HG03442 (cell line): ENCODE data around the gene MR1.
A peak's percentile ranks its signal among the peaks of the same experiment; 100 is the strongest.

Experiments
- ATAC-seq: cut with Tn5 transposase; IDR thresholded peaks from one replicate; pipeline ENCODE4 v1.9.1; 2021; ENCODE audit warnings: mild to moderate bottlenecking, moderate library complexity; ENCODE audit not compliant: unreplicated experiment

Gene MR1

DNA sequence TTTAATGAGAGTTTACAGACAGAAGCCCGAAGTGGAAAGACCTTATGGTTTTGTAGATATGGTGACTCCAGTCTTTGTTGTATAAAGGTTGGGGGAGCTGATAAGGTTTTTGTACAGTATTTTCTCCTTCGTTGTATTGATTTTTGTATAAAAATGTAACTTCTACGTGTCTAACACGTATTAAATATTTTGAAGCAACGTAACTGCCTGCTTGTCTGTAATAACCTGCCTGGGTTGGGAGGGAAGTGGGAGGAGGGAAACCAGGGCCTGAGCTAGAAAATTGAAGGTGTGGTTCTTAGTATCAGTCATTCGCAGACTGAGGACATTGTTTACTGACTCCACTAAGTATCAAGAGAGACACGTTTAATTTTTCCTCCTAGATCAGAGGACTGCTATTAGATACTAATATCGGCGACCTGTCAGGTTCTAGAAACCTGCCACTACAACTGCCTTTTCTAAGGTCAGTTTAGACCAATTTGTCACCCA, 56.9 kb downstream of the MR1 start:
- no peak for ATAC-seq

DNA sequence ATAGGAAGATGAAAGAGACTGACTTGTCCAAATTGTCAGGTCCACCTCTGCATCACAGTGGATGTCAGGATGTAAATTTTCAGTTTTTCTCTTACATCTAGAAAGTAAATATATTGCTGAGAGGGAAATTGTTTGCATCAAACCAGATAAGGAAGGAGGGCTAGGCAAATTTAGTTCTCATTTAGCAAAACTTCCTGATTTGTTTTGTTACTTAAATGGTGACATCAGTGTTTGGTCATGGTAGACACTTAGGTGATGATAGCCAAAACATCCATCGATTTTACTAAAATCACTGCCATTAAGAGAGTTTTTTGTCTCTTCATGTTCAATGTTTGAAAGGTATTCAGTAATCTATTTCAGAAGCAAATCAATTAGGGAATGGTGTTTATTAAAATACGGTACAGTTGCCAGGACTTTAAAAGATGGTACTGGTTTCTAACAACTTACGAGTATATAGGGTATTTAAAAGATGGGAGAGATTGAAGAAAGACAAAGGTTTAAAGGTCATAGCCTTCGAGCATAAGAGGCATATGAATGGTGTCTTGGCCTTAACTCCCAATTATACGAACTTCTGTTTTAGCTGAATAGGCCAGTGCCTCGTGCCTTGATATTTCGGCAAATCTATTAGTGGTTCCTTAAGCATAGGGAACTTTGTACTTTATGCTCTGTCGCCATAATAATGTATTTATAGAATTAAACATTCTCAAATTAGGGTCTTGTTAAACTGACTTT, 57.7 kb downstream of the MR1 start:
- ATAC-seq = no peak

DNA sequence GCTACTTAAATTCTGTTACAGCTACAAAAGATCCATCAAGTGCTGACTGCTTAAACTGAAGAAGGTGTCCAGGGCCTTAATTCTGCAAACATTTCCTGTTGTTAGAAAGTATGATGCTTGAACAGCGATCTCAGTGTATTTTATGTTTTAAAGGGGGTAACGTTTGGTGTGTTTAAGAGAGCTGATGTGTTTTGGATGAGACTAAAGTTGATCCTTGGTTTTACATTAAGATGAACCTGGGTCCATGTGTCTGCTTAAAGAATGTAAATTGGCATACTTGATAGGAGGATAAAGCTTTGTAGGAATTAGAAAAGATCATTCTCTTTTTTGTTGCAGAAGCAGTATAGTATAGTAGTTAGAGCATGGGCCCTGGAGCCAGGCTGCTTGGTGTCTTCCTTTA, 58.3 kb downstream of the MR1 start:
- ATAC-seq = no peak

DNA sequence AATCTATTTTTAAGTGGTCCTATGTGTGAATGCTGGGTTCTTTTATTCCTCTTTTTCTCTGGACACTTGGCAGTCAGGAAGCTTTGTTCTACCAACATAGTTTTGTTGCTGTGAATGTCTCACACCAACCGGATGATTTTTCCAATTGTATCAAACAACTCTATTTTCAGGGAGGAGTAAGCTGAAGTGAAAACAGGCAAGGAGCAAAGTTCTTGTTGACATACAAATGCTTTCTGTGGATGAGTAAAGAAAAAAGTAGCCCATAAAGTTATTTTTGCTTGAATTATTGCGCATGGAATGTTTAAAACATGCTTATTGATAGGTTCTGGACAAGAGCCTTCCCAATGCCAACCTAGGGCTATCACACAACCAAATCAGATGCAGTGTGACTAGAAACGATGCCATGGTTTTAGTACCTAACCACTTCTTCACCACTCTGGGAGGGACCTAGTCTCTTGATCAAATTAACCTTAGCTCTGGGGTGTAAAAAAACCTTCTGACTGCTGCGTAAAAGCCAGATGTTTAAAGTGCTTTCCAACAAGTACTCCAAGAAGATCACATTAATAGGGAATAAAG, 59.2 kb downstream of the MR1 start:
- no peak for ATAC-seq

DNA sequence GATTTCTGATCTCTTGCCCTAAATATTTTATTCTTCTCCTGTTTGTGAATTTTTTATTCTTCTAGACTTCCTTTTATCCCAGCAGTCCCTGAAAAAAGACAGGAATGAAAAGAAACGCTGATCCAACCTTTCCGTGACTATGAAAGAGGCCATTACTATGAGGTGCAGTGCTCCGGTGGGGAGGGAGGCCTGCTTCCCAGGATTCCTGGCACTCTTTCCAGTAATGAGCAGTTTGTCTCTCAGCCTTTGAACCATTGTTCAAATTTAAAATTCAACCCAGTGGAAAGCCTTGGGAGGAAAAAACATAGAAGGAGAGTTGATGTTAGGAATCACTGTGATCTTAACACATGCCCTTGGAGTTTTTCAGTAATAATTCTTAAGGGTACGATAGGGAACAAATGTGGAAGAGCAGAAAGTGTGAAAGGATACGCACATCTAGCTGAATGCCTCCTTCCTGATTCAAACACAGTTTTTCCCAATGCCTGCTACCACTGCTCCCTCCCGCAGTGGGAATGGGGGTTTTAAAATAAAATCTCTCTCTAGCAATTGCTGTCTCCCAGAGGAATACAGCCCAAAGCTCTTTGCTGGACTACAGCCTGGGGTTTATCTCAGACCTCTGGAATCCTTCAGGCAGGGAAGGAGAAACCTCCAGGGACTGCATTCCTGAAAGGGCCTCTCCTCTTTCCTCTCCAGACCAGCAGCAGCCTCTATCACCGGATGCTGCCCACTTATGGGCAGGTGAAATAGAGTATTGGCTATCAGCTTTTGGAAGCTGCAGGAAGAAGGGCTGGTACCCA, 60.8 kb downstream of the MR1 start:
- ATAC-seq = no peak

DNA sequence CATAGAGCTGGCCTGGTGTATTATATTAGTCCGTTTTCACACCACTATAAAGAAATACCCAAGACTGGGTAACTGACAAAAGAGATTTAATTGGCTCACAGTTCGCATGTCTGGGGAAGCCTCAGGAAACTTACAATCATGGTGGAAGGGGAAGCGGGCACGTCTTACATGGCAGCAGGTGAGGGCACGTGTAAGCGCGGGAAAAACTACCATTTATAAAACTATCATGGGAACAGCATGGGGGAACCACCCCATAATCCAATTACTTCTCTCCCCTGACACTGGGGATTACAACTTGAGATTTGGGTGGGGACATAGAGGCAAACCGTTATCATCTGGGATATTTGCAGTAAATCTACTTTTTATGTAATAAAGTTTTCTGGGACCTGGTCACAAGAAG, 61.5 kb downstream of the MR1 start:
- ATAC-seq = no peak

DNA sequence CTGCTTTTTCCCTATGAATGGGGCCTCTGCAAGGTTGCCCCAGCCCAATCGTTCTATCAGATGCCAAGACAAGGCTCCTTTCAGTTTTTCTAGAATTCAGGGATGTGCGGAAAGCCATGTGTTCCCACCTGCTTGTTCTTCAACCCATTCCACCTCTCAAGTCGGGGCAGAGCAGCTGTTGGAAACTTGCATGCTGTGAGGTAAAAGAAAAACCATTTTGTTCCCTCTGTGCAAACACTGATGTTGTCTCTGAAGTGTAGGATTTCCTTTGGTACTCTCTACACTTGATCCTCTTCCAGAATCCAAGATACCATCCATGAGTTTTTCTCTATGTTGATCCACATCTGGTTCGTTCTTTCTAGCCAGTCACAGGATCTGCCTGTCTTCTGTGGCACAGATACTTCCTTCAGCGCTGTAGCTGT, 62.0 kb downstream of the MR1 start:
- ATAC-seq = no peak

DNA sequence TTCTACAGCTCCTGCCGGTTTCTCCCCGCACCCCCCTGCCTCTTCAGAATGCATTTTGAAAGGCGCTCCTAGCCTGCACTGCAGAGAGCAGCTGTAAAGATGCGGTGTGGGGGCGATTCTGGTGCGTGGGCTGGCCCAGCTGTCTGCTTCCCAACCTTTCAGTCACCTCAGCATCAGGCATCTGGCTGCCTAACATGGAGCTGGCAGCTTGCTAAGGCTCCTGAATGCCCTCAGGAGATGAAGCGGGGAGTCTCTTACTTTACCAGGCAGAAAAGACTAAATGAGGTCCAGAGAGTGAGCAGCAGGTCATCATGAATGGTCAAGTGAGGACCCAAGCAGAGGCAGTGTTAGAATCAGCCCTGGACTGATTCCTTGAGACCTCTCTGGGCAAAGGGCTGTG, 63.5 kb downstream of the MR1 start:
- no peak for ATAC-seq

DNA sequence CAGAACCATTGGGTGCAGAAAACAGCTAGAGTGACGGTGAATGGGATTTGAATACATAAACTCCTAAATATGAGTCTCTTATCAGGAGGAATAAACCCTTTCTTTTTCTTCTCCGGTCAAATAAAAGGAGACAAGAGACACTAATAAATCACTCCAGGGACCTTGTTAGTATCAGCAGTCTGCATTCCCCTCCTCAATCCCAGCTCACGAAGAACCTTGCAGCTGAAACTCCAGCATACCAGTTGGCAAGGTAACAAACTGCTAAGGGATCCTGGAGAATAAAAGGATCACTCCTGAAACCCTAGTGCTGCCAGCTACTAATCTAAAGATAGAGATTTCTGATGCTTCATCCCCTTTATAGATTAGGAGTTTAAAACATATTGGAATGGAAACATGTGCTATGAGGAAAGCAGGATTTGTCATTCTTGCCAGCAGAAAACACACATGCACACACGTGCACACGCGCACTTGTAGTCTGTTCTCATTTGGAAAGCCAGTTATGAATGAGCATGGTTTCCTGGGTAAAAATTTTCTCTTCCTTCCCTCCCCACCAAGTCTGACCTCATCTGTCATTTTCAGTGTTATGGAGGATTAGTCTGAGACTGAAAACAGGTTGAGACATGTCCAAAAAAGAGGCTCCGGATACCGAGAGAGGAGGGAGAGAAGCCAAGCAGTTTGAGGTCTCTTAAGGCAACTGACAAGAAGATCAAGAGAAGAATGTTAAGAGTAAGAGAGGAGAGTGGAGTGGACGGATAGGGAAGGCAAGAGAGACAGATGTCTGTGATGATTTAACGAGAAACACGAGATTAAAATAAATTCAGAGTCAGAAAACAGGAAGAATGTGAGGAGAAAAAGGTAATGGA, 65.6 kb downstream of the MR1 start:
- peak; percentile 67 for ATAC-seq

DNA sequence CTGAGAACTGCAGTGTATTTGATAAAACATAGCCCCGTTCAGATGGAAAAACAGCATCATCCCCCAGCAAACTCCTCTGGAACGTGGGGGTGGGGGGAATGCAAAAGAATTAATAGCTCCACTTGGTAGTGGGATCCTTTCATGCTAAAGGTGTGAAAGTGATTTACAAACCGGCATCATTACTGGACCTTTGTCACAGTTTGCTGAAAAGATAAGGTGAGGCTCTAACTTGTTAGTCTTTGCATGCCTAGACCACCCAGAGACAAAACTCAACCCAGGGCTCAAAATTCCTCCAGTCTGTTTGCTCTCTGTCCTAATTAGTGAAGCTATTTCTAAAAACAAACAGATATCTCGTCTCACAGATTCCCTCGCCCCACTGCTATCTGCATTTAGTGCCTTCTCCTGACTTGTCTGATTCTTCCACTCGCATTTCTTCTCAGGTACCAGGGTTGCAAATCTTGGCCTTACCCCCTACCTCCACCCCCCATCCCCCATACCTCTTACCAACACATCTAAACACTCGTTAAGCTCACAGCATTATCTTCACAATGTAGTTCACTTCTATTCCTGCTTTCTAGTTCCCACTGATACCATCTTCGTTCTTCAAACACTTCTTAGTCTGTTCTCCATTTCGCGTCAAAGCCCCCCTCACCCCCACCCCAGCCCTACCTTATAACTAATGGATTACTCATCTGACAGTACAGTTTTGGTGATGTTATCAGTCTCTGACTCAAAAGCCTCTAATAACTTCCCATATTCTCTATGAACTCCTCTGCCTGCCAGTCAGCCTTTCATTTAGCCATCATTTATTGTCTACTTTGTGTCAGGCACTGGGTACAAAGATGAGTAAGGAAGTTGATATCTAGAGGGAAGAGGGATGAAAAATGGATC, 66.5 kb downstream of the MR1 start:
- no peak for ATAC-seq

DNA sequence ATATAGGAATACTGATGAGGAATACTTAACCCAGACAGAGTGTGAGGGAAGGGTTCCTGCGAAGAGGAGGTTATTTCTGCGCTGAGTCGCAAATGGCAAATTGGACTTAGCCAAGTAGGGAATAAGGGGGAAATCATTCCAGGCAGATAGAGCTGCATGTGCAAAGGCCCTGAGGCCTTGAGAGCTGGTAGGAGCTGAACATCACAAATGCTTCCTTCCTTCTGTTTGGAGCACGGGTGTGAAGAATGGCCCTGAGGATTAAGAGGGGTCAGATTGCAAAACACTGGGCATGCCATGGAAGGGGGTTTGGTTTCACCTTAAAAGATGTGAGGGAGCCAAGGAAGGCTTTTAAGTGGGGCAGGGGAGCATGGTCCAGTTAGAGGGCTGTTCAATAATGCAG, 67.2 kb downstream of the MR1 start:
- no peak for ATAC-seq

DNA sequence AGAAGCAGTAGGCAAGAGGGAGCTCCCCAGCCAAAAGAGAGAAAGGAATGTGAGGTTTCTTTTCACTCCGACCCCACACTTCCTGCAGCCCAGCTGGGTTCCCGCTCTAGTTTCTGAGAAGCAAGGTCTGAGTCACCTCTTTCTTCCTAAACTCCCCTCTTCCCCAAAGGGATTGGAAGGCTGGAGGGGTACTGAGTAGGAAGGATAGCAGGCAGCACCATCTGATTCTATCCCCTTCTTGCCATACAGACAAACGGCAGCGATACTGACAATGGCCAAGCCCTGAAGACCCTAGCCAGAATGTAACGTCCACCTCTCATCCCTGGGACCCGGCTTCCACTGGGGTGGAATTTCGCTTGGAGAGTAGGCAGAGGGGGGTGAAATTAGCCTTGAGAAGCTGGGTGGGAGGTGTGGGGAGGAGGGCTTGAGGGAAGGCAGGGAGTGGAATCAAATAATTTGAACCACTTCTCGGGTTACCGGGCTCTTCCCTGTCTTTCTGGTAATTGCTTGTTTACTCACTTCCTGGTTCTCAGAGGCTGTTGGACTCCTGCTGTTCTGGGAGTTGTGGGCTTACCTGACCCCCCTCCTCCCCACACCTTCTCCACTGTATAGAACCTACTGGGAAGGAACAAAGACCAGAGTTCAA, 67.9 kb downstream of the MR1 start:
- ATAC-seq = no peak

DNA sequence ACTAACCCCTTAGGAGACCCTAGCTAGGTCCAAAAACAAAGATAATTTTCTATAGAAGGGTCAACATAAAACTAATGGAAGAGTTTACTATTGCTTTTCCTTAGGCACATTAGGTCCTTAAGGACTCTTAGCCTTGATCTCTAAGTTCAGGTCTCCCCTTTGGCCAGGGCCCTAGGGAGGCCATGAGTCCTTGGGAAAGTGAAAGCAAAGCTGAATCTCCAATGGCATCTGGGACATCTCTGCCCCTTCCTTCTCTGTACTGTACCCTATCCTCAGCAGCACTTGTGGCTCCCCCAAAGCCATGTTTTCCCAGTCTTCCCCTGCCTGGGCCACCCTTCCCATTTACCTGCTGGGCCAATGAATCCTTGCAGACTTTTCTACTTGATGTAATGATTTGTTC, 69.1 kb downstream of the MR1 start:
- ATAC-seq = no peak

DNA sequence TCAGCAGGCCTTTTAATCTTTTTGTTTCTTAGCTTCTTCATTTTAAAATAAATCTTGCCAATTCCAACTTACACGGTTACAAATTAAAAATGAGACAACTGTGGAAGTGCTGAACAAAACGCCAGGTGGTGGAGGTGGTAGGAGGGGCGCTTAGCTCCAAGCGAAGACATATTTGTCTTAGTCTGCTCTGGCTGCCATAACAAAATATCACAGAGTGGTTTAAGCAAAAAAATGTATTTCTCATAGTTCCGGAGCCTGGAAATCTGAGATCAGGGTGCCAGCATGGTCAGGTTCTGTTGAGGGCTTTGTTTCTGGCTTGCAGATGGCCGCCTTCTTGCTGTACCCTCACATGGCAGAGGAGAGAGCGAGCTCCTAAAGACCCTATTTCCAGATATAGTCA, 69.6 kb downstream of the MR1 start:
- ATAC-seq = no peak

DNA sequence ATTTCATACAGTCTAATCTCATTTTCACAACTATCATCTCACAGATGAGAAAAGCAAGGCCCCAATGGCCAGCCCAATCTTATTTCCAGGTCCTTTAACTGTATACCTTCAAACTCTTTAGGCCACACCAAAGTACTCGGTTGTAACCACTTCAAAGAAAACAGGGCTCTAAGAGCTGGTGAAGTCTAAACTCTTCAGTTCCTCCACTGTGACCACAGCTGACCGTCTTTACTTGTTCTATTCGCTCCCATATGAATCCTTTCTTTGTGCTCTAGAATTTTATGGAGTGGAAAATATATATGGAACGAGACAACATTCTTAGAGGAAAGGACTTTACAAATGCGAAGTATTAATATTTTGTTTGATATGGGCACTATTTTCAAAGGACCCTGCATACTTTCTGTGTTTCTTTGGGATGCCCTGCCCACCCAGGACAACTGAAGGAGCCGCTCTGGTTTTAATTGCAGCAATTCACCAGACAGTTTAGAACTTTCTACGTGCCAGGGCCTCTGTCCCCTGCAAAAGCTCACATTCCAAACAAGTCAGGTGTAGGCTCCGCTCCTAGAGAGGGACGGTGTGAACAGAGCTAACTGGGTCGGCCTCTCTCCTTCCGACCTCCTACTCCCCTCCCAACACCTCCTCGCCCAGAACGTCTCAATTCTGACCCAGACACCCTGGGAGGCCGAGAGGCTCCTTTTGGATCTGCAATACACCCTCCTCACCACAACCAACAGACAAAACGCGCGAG, 70.4 kb downstream of the MR1 start:
- ATAC-seq = no peak

DNA sequence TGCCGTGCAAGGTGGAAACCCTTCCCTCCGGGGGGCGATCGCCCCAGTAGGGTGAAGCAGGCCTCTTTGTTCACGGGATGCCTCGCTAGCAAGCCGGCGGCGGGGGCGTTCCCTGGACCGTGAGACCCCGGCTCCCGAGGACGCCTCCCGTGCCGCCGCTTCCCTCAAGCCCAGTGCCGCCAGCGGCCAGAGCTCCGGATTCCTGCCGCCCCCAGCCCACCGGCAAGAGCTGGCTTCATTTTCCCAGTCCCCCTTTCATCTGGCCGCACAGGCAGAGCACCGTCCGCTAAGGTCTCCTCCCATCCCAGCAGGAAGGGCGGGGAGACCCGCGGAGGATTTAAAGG, 71.0 kb downstream of the MR1 start:
- peak; percentile 19 for ATAC-seq

DNA sequence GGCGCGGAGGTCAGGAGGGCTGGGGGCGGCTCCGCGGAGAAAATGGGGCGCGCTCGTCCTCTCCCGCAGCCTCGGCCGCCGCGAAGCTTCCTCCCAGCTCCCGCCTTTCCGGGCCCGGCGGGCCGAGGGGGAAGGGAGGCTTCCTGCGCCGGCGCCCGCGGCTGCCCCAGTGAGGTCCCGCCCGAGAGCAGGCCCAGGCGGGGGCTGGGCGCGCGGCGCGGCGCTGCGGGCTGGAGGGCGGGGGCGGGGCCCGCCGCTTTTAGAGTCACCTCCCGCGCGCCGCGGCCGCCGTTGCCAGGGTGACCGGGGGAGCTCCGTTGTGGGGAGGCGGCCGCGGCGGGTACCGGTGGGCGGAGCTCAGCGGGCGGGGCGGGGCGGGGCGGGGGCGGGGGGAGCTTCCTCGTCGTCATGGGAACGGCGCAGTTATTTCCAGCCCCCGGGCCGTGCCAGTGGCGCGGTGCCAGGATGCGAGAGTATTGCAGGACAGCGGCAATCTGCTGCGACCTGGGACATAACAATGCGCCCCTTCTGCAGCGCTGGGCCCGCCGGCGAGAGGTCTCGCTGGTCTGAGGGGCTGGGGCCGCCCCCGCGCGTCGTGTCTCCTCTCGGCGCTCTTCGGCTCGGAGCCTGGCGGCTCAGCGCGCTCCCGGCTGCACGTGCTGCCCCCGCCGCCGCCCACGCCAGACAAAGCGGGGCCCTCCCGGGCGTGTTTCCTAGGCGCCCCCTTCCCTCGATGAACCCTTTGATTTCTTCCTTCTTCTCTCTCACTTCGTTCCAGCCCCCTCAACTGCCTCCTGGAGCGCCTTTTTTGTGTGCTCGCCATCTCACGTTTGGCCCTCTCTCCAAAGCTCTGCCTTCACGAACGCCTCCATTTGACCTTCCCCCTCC, 71.6 kb downstream of the MR1 start:
- peak; percentile 77 for ATAC-seq

DNA sequence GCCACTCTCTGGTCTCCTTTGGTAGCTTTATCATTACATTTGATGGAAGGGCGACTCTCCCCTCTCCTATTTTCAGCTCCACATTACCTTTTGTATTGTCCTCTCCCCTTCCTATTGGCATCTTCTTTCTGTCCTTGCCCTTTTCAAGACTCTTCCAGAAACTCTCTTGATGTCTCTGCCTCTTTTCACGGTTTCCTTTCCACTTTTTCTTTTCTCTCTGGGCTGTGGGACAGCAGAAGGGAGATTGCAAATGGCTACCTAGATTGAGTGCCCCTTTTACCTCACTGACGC, 72.2 kb downstream of the MR1 start:
- no peak for ATAC-seq
